NCI-H226 (cell line): ENCODE measurements around the gene DOCK8.

Source experiments
- DNase-seq: peaks from one replicate; pipeline ENCODE4 v3.0.0-alpha.2; 2015

The DOCK8 gene

DNA sequence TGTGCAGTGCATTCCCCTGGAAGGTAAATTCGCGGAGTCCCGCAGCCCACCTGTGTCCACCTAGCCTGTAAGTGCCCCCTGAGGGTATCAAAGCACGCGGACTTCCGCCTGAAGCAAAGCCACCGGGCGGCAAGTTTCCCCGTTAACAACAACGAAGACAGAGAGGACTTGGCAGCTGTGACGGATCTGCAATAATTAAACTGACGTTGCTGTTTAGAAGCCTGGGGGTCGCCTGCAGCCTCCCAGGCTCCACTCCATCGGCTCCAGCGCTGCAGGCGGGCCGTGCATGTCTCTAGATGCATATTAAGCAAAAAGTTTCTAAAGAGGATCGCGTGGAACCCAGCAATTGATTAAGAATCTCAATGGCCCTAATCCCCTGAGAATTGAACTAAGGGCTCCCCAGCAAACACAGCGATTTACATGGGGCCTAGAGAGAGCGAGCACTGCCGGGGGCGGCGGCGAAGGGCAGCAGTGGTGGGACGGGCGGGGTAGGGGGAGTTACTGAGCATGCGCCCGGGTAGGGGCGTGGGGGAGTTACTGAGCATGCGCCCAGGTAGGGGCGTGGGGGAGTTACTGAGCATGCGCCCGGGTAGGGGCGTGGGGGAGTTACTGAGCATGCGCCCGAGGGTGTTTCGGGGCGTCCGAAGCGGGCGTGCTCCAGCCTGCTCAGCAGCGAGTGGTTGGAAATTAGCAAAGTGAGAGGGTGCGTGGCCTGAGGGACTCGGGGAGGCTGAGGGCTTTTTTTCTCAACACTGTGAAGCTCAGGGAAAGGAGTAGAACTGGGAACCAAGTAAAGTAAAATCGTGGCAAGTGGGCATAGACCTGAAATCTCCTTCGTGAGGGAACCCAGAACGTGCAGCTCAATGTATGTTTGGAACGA, 255.2 kb downstream of the DOCK8 start:
- DNase-seq, result peak; percentile 28

DNA sequence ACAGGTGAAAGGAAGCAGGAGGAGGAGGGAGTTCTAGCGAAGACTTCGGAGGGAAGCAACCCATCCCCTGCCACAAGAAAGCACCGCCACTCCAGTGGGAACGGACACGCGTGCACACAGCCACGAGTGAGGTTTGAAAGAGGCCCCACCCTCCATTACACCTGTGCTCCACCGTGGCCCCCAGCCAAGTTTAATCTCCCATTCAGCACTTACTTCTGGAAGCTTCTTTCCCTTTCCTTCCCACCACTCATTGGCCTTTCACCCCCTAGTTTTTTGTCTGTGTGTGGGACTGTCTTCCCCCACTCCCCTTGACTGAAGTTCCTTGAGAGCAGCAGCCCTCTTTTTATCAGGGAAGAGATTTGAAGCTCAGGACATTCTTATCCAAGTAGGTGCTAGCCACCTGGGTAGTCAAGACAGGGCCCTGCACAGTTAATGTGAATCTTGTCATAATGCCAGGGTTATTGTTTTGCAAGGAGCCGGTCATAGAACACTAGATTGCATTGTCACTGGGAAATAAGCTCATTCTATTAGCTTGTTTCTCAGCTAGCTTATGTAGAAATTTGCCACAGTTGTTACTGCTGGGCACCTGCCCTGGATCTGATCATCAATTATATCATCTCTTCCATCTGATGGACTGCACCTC, 256.0 kb downstream of the DOCK8 start:
- no peak for DNase-seq

DNA sequence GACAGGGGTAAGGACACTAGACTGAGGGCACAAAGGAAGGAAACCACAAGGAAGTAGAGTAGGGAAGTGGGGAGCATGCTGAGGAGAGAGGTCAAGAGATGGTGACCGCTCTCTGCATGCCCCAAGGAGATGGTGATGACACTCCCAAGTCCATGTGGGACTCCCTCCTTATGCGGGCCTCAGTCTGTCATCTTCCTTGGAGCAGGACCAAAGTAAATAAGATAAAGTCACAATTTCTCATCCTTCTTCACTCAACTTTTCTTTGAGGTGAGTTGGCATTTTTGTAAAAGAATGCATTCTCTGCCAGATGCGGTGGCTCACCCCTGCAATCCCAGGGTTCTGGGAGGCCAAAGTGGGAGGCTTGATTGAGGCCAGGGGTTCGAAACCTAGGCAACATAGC, 256.7 kb downstream of the DOCK8 start:
- no peak for DNase-seq

DNA sequence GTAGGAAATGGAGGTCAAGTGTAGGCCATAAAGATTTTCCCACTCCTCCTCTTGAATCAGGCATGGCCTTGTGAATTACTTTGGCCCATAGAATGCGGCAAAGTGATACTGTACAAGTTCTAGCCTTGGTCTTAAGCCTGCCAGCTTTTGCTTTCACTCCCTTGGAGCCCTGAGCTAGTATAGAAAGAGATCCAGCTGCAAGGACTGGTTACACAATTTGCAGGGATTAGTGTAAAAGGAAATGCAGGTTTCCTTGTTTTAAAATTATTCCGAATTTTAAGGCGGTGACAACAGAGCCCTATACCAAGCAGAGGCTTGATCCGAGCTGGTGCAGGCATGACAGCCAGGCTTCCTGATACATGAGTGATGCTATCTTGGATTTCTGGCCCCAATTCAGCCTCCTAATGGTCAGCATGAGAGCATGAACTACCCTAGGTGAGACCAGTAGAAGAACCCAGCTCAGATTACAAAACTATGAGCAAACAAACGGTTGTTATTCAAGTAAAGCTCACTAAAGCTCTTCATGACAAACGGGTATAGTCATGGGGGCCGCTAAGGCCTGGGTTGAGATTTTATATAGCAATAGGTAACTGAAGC, 257.9 kb downstream of the DOCK8 start:
- DNase-seq, result no peak

DNA sequence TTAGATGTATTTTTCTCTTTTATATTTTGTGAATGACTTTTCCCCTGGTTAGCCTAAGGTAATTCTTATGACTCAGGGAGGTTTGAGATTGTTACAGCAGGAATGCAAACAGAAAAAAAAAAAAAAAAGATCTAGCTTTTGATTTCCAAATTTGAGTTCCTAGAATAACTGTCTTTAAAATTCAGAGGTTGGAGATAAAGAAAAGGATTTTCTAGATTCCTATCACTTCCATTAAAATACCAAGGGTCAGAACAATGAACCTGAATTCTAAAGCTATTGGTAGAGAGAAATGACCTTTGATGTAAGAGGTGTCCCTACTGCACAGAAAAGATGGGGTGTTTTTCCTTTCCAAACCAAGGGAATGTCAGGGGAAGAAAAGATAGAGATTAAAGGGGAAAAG, 262.5 kb downstream of the DOCK8 start:
- DNase-seq, result no peak

DNA sequence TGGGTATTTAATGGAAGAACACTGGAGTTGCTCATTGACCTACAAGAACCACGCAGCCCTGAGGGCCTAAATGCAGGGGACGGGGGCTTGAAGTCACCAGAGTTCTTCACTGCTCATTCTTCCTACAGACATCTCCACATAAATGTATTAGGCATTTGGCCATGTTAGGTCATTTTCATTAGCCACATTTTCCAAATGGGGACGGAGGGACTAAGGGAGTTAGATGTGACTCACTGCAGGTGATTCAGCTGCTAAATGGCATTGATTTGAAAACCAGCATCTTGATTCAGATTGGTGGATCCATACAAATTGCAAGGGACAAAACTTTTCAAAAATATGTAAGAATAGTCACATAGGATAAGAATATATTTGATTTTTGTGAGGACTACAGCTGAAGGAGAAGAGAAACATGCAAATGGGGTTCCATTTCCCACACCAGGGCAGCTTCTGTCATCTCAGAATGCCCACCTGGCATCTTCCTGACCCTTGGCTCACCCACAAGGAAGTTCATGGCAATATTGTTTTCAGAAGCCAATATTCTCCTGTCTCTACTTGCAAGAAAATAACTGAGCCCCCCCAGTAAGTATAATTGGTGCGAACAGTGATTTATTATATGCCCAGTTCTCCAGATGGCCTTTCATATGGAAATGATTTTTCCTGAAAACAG, 264.8 kb downstream of the DOCK8 start:
- no peak for DNase-seq

DNA sequence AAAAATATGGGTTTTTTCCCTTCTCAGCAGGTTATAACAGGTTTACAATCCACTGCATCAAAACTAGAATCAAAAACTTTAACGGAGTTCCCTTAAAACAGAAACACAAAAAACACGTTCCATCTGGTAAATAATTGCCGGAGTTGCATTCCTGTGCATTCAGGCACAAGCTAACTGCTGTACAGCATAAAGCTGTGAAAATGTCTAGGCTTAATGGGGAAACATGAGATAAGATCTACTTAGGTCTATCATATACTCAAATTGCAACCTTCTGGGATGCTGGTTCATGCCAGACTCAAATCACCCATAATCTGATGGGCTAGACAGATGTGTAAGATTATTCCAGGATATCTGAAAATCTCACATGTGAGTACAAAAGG, 265.3 kb downstream of the DOCK8 start:
- no peak for DNase-seq

DNA sequence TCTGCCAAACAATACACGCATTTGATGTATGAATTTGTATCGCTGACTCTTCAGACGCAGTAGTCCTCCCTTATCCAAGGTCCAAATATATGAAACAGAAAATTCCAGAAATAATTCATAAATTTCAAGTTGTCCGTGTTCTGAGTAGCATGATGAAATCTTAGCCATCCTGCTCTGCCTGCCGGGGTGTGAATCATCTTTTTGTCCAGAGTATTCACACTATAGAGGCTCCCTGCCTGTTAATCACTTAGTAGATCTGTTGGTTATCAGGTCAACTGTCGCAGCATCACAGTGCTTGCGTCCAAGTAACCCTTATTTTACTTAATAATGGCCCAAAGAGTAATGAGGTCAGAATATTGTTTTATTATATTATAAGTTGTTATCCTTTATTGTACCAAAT, 268.1 kb downstream of the DOCK8 start:
- no peak for DNase-seq

DNA sequence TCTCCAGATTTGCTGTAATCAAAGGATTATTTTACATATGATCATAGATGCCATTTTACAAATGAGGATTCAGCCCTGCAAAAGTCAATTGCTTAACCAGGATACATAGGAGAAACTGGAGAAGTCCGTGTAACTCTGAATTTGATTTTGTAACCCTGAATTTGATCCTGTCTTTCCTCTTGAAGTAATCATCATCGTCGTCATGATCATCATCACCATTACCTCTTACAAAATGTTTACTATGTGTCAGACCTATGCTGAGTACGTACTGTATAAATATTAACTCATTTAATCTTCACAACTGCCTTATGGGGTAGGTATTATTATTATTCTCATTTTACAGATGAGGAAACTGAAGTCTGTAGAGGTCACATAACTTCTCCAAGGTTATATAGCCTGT, 271.5 kb downstream of the DOCK8 start:
- no peak for DNase-seq

DNA sequence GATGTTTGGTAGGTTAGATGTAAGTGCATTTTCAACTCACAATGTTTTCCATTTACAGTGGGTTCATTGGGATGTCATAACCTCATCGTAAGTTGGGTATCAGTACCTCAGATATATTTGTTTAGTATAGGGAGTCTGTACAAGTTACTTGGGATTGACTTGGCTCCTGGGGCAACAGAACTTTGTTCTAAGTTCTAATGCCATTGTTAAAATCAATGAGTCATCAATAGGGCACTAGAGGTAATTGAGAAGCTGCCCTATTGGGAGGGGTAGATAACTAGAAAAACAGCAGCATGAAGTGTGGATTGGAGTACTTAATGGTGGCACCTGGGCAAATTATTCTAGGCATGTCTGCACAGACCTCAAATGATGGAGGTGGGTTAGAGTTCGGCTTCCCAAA, 272.8 kb downstream of the DOCK8 start:
- no peak for DNase-seq

DNA sequence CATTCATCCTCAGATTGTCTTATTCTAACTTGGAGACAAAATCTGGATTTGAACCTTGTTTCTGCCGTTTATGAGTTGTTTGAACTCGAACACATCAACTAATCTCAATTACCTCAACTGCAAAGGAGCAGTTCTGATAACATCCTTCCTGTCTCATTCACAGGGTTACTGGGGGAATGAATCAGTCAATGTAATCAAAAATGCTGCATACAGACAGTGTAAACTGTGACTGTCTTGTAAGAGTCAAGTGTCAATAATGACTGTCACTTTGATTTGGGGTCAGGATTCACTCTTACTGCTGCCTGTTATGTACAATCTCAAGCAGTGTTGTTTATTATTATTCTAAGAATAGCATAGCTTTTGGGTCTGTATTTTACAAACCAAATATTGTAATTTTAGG, 273.8 kb downstream of the DOCK8 start:
- DNase-seq, result no peak

DNA sequence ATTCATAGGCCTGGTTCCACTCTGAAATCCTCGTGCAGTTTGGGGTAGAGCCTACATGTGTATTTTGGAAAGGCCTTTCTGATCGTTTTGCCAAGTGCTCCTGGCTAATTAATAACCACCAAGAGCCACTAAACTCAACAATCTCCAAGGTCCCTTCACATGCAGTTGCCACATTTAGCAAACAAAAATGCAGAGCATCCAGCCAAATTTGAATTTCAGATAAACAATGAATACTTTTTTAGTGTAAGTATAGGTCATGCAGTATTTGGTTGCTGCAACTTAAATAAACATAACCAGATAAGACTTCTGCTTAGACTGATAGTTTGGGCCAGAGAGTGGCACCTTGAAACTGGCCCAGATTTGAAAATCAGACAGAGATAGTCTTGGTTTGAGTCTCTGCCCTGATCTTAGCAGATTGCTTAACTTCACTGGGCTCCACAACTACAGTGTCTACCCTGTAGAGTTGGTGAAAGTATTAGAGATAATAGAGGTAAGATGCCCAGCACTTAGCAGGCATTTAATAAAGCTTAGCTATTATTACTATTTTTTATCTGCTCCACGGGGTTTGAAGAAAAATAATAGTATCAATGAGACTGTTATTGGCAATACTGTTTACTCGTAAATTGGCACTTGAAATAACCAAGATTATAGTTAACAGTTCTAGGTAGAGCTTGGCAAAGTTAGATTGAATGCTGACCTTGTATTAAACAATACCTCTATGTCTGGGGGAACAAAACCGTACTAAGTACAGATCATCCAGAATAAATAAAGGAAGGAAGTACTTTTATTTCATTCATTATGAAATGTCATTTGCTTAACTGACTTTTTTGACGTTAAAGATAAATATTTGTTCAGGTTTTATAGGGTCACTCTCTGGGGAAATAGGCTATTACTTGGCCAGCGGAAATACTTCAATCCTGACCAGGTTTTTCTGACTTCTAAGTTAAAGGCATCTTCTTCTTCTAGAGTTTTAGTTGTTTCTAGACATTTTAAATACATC, 274.8 kb downstream of the DOCK8 start:
- no peak for DNase-seq

DNA sequence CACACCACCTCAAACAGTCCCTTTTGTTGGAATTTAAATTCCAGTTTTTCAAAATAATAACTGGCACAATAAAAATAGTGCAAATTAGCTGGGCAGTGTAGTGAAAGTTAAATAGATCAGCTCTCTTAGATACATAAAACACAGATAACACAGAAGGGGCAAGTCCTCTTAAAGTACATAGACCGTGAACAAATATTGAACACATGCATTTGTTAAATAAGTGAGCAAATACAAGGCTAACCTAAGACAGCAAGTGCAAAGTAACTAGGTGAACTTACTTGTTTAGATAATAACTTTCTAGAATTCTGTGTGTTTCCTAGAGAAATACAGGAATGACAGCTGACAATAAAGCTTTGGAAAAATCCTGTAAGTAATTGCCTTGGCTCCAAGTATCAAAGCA, 280.1 kb downstream of the DOCK8 start:
- no peak for DNase-seq

DNA sequence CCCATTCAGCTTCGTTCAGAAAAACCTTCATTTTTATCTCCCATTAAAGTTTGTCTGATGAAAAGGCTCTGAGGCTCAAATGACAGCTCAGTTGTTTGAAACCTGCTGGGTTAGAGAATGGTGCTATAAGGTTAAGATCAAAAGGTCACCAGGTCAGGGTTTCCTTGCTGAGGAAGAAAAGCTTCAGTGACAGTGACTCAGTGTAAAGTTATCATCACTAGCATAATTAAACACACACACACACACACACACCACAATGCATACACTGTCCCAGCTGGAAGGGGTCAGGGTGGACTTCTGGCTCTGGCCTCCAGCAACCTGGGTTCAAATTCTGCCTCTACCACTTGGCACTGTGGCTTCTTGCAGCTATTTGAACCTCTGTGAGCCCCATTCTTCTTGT, 281.1 kb downstream of the DOCK8 start:
- DNase-seq, result no peak

DNA sequence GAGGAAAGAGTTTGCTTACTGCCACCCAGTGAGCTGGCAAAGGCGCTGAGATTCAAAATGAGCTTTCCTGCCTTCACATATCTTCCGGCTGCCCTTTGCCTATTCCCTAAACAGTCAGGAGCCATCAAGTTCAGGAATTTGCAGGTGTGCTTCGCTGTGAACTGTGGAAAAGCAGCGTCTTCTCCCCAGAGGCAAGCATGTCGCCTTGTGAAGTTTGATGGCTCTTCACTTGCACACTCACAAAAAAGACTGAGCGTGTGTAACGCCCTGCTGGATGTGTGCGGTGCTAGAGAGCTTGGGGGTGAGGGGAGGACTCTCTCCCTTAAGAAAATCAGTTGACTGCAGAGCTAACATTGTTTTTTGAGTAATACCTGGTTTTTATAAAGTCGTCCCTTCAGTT, 288.7 kb downstream of the DOCK8 start:
- no peak for DNase-seq

DNA sequence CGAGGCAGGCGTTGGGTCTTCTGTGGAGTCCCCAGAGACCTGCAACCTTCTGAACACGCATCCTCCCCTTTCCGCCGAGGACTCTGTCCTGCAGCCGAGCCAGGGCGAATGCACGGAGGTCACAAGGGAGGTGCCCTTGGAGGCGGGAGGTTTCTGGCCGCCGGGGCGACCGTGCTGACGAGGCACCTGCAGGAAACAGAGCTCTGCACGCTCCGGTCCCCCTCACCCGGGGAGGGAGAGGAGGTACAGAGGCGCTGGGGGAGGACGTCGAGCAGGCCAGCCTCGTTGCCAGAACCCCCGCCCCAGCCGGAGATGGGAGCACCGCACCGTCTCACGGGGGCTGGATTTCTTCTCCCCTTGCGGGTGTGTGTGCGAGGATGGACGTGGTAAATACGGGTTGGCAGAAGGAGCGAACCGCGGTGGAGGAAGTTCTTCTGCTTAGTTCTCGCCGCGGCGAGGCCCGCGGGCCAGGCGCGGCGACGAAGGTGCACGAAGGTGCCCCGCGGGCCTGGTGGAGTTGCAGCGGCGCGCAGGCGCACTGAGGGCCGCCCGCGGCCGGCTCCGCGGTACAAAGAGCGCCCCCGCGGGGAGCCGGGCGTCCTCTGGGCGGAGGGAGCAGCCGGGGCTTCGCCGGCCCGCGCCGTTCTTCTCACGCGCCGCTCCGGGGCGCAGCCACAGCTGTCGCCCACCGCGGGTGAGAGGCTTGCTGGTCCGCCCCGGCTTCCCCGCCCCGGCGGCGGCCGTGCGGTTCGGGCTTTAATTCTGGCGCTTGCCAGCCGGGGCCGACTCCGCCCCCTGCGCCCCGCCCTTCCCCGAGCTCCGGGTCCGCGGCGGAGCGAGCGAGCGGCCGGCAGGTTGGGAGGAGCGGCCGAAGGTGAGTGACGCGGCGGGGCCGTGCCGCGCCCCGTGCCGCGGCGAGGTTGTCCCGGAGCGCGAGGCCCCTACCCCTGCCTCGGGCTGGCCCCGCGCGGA, 289.5 kb downstream of the DOCK8 start, which contains the start of gene KANK1:
Gene KANK1 (plus strand): TSS at position 815 of the 972 bp plus-strand sequence.
- peak; percentile 73 for DNase-seq

DNA sequence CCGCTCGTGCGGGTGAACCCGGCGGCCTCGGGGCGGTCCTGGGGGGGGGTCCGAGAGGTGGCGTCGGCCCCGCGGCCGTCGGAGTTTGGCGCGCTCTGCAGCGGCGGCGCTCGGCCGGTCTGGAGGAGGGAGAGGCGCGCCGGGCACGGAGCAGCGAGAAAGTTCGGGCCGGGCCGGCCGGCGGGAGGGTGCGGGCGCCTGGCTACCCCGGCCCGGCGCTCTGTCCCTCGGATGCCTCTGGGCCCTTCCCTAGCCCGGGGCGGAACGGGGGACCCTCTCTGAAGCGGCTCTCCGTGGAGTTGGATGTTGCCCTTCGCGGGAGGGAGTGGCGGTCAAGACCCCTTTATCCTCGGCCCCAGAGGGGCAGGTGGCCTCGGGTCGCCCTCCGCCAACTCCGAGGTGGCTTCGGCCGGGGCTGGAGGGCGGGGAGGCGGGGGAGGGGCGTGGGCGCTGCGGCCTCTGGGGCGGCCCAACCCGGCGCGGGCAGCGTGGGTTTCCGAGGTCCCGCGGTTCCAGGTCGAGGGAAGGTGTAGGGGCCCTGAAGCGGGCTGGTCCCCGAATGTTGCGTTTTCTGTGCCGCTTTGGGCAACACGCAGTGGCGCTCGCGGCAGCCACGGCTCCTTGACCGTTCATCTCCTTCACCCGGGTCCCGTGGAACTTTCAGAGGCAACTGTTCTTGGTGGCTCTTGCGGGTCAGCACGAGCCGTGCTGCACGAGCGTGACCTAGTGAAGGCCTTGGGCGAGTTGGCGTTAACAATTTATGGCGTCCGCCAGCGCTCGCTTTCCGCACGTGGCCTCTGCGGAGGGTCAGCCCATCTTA, 290.5 kb downstream of the DOCK8 start:
- no peak for DNase-seq

DNA sequence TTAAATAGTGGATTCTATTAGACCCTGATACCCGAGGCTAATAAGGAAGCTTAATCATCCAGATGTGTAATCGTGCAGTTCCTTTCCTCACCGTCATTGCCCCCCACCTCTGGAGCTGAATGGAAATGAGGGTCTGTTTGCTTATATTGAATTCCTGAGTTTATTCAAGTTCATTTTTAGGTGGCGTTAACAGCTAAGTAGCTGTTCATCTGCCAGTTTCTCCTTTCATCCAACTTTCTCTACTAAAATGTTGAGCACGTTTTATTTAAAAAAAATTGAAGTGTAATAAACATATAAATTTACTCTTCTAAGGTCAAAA, 291.0 kb downstream of the DOCK8 start:
- DNase-seq, result no peak

DNA sequence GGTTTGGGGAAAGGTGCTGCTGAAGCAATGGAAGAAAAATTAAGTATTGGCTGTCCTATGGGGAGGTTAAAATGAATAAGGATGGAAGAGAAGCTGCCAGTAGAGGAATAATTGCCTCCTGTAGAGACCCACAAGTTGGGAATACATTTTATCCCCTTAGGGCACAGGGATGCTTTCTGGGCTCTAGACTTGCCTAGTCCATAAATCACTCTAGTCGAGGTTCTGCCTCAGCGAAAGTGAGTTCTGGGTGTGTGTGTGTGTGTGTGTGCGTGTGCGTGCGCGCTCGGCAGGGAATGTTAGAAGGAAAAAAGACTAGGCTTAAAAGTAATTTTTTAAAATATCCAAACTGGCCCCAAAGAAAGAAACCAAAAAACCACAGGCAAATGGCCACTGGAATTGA, 291.6 kb downstream of the DOCK8 start:
- no peak for DNase-seq

DNA sequence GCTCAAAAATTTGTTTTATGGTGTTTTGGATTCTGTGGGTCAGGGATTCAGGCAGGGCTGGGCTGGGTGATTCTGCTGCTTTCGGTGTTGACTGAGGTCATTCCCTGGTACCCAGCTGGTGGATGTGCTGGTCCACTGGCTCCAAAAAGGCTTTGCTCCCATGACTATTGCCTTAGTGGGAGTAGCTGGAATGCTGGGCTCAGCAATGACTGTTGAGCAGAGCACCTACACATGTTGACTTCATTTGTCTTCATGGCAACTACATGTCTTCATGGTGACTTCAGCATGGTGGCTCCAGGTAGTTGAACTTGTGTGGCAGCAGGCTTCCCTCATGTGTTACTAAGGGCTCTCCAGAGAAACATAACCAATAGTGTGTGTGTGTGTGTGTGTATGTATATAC, 297.2 kb downstream of the DOCK8 start:
- no peak for DNase-seq
